Astrocyte (in vitro differentiated cells and primary cell): Measurements from ENCODE around the gene PPP1R16B. TPM values are rescaled to one million over a fixed set of nuclear protein-coding genes. Genes with fewer than 3 reads are reported as not detected.

ENCODE experiments used
- DNase-seq: peaks from one replicate; pipeline ENCODE4 v3.0.0-alpha.2; 2010; ENCODE audit warnings: low read depth
- FAIRE-seq: peaks from 2 replicates; lab custom pipeline; 2011; peaks lifted over from hg19 to GRCh38; lab: Jason Lieb, UNC
- H2AFZ ChIP-seq: 2 replicates; pipeline ENCODE4 v1.6.0; 2012; ENCODE audit warnings: low read depth, low read length, inconsistent platforms
- H3K27ac ChIP-seq: 2 replicates; pipeline ENCODE4 v1.5.1; 2011; ENCODE audit warnings: low read depth, low read length, inconsistent platforms
- H3K27me3 ChIP-seq: 2 replicates; pipeline ENCODE4 v1.6.0; 2011; ENCODE audit warnings: low read length, inconsistent platforms; ENCODE audit not compliant: insufficient read depth
- H3K36me3 ChIP-seq: 2 replicates; pipeline ENCODE4 v1.5.1; 2011; ENCODE audit warnings: low read length, inconsistent platforms; ENCODE audit not compliant: insufficient read depth
- H3K4me1 ChIP-seq: 2 replicates; pipeline ENCODE4 v1.5.1; 2011; ENCODE audit warnings: low read length, inconsistent platforms; ENCODE audit not compliant: insufficient read depth
- H3K4me2 ChIP-seq: 2 replicates; pipeline ENCODE4 v1.6.0; 2012; ENCODE audit warnings: low read length, inconsistent platforms
- H3K4me3 ChIP-seq: 2 replicates; pipeline ENCODE4 v1.5.1; 2011; ENCODE audit warnings: low read depth, mild to moderate bottlenecking, low read length, inconsistent platforms; ENCODE audit not compliant: insufficient read depth
- H3K79me2 ChIP-seq: 2 replicates; pipeline ENCODE4 v1.6.0; 2012; ENCODE audit warnings: mild to moderate bottlenecking, low read length, inconsistent platforms; ENCODE audit not compliant: insufficient read depth
- H3K9ac ChIP-seq: 2 replicates; pipeline ENCODE4 v1.6.0; 2012; ENCODE audit warnings: mild to moderate bottlenecking, low read length, inconsistent platforms
- H3K9me3 ChIP-seq: 2 replicates; pipeline ENCODE4 v1.5.1; 2012; ENCODE audit warnings: low read depth, mild to moderate bottlenecking, low read length, inconsistent platforms; ENCODE audit not compliant: insufficient read depth
- H4K20me1 ChIP-seq: 2 replicates; pipeline ENCODE4 v1.6.0; 2012; ENCODE audit warnings: low read length, inconsistent platforms; ENCODE audit not compliant: insufficient read depth
- H3K27ac Mint-ChIP-seq: one replicate; pipeline ENCODE4 v1.8.0; 2021; ENCODE audit warnings: mild to moderate bottlenecking, mixed read lengths; ENCODE audit not compliant: unreplicated experiment
- H3K27me3 Mint-ChIP-seq: one replicate; pipeline ENCODE4 v1.8.0; 2021; ENCODE audit warnings: low read depth, mixed read lengths; ENCODE audit not compliant: unreplicated experiment
- H3K36me3 Mint-ChIP-seq: one replicate; pipeline ENCODE4 v1.8.0; 2021; ENCODE audit warnings: low read depth, mixed read lengths; ENCODE audit not compliant: unreplicated experiment
- H3K4me1 Mint-ChIP-seq: one replicate; pipeline ENCODE4 v1.8.0; 2021; ENCODE audit warnings: low read depth, mixed read lengths; ENCODE audit not compliant: unreplicated experiment
- H3K4me3 Mint-ChIP-seq: one replicate; pipeline ENCODE4 v1.8.0; 2021; ENCODE audit warnings: mild to moderate bottlenecking, moderate library complexity, mixed read lengths; ENCODE audit not compliant: unreplicated experiment
- H3K9me3 Mint-ChIP-seq: one replicate; pipeline ENCODE4 v1.8.0; 2021; ENCODE audit warnings: mild to moderate bottlenecking, mixed read lengths; ENCODE audit not compliant: unreplicated experiment
- EZH2 ChIP-seq: IDR thresholded peaks from 2 replicates; pipeline ENCODE4 v1.6.1; 2012; ENCODE audit warnings: mild to moderate bottlenecking, low read length, inconsistent platforms; ENCODE audit not compliant: insufficient read depth
- total RNA-seq: library from RNA; stranded (reverse); gene quantifications from 2 replicates; pipeline ENCODE4 v1.2.1, GENCODE V29; 2021
- TF ChIP-seq, protein P1 (sequence below): IDR thresholded peaks from 2 replicates; pipeline ENCODE4 v1.5.1; 2011; ENCODE audit warnings: low read depth, mild to moderate bottlenecking, inconsistent platforms, low read length, moderate library complexity; ENCODE audit not compliant: insufficient read depth

PPP1R16B gene
- total RNA-seq, 1 donor from 2014 or later: 0.68 TPM

DNA sequence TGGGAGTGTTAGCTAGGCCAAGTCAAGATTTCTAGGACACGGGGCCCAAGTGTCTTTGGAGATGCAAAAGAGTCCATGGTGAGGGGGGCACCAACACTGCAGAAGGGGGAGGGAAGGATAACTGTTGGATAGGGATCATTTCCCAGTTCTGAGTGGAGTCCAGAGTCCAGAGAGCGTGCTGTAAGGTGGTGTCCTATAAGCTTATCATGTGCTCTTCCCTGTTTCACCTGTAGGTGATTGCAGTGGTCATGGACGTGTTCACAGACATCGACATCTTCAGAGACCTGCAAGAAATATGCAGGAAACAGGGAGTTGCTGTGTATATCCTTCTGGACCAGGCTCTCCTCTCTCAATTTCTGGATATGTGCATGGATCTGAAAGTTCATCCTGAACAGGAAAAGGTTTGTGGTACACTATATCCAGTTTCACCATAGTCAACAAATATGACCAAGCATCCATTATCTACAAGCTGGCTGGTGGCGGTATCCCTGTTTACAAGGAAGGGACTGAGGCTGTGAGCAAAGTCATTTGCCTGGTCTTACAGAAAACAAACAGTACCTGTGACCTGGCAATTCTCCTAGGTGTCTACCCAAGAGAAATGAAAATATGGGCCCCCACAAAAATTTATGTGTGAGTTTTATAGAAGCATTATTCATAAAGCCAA, 136.4 kb downstream of the PPP1R16B start:
- no peaks in the 10 kb centered on the region for H3K27me3 ChIP-seq
- FAIRE-seq: no peak
- H2AFZ ChIP-seq: no peak overlapping the region
- no peak overlapping the region for H3K4me2 ChIP-seq
- Mint-ChIP-seq H3K4me1 (peaks cover 5% of the 10 kb centered on the region), H3K27ac (no peak overlapping the region), H3K36me3 (no peaks in the 10 kb centered on the region), H3K4me3 (no peak overlapping the region), H3K9me3 (no peaks in the 10 kb centered on the region), H3K27me3 (no peaks in the 10 kb centered on the region)
- peaks cover 4% of the 10 kb centered on the region for H3K36me3 ChIP-seq
- H3K4me1 ChIP-seq: no peaks in the 10 kb centered on the region
- no peaks in the 10 kb centered on the region for H3K9me3 ChIP-seq
- no peak overlapping the region for H3K9ac ChIP-seq
- DNase-seq: no peak
- H3K4me3 ChIP-seq: no peak overlapping the region
- H3K79me2 ChIP-seq: peaks cover 72% of the 10 kb centered on the region
- H3K27ac ChIP-seq: no peak overlapping the region
- H4K20me1 ChIP-seq: peaks cover 18% of the 10 kb centered on the region
- no peak for TF ChIP-seq EZH2
- TF ChIP-seq, protein P1, sequence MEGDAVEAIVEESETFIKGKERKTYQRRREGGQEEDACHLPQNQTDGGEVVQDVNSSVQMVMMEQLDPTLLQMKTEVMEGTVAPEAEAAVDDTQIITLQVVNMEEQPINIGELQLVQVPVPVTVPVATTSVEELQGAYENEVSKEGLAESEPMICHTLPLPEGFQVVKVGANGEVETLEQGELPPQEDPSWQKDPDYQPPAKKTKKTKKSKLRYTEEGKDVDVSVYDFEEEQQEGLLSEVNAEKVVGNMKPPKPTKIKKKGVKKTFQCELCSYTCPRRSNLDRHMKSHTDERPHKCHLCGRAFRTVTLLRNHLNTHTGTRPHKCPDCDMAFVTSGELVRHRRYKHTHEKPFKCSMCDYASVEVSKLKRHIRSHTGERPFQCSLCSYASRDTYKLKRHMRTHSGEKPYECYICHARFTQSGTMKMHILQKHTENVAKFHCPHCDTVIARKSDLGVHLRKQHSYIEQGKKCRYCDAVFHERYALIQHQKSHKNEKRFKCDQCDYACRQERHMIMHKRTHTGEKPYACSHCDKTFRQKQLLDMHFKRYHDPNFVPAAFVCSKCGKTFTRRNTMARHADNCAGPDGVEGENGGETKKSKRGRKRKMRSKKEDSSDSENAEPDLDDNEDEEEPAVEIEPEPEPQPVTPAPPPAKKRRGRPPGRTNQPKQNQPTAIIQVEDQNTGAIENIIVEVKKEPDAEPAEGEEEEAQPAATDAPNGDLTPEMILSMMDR: no peak

DNA sequence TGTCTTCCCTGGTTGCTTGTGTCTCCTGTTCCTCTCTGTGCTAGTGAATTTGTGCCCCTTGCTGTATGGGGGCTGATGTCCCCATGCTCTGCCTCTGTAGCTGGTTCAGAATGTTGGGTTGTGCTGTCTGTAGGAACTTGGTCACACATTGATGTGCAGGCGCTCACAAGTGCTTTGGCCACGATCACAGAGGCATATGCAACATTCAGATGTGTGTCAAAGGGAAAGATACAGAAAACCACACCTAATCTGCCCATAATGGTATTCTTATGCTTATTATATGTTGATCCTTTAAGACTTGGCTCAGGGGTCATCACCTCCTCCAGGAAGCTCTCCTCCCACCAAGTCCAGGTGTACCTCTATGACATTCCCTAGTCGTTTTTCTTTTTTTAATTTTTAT, 139.5 kb downstream of the PPP1R16B start:
- H3K4me2 ChIP-seq: no peak overlapping the region
- no peak overlapping the region for H2AFZ ChIP-seq
- Mint-ChIP-seq H3K4me3 (no peak overlapping the region), H3K4me1 (peaks cover 3% of the 10 kb centered on the region), H3K27me3 (no peaks in the 10 kb centered on the region), H3K36me3 (no peaks in the 10 kb centered on the region), H3K9me3 (no peaks in the 10 kb centered on the region), H3K27ac (no peak overlapping the region)
- H3K27me3 ChIP-seq: no peaks in the 10 kb centered on the region
- no peak for FAIRE-seq
- H3K79me2 ChIP-seq: peaks cover 48% of the 10 kb centered on the region
- H3K4me3 ChIP-seq: no peak overlapping the region
- TF ChIP-seq, protein P1: no peak
- no peak for TF ChIP-seq EZH2
- H4K20me1 ChIP-seq: peaks cover 6% of the 10 kb centered on the region
- no peaks in the 10 kb centered on the region for H3K4me1 ChIP-seq
- no peak overlapping the region for H3K9ac ChIP-seq
- H3K9me3 ChIP-seq: no peaks in the 10 kb centered on the region
- no peak for DNase-seq
- no peak overlapping the region for H3K27ac ChIP-seq
- H3K36me3 ChIP-seq: peaks cover 4% of the 10 kb centered on the region

DNA sequence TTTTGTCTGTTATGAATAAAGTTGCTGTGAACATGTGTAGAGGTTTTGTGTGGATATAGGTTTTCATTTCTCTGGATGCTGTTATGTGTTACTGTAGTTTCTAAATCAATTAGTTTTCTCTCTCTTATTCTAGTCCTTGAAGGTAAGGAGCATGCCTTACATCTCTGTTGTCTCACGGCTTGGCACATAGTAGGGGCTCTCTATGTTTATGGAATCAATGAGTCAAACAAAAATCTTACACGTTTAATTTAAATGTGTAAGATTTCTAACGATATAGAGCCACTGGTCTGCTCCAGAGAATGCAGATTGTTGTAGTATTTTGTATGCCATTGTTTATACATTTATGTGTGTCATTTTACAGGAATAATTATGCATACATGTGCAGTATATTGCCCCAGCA, 141.3 kb downstream of the PPP1R16B start:
- no peaks in the 10 kb centered on the region for H3K36me3 Mint-ChIP-seq
- no peaks in the 10 kb centered on the region for H3K27me3 Mint-ChIP-seq
- H3K27ac Mint-ChIP-seq: no peak overlapping the region
- Histone ChIP-seq H3K9me3 (no peaks in the 10 kb centered on the region), H3K4me1 (no peaks in the 10 kb centered on the region), H4K20me1 (peaks cover 2% of the 10 kb centered on the region), H2AFZ (no peak overlapping the region), H3K27ac (no peak overlapping the region), H3K4me3 (no peak overlapping the region), H3K9ac (no peak overlapping the region), H3K36me3 (peaks cover 9% of the 10 kb centered on the region), H3K27me3 (no peaks in the 10 kb centered on the region), H3K4me2 (no peak overlapping the region), H3K79me2 (peaks cover 30% of the 10 kb centered on the region)
- DNase-seq (no peak), FAIRE-seq (no peak)
- H3K4me3 Mint-ChIP-seq: no peak overlapping the region
- H3K9me3 Mint-ChIP-seq: no peaks in the 10 kb centered on the region
- H3K4me1 Mint-ChIP-seq: no peaks in the 10 kb centered on the region
- no peak for TF ChIP-seq EZH2
- TF ChIP-seq, protein P1: no peak
